ENCODE measurements around the gene TMEM175.

Gene TMEM175

GRCh38 chr4:921830-922331 is 10.4 kb upstream of the TMEM175 start:
- Histone ChIP-seq H3K9me3 (ENCODE audit: control insufficient read depth, insufficient read depth, low read length) (peaks cover 6% of the 10 kb centered on the region; the same call in 1 of the 2 replicates), H3K27ac (ENCODE audit: low read depth, low read length) (peak overlapping the region; percentile 69), H3K9me2 (replicated peaks; ENCODE audit: control insufficient read depth, low read length) (no peaks in the 10 kb centered on the region), H3K4me1 (ENCODE audit: control insufficient read depth, low read length) (peaks cover 44% of the 10 kb centered on the region), H3K79me2 (ENCODE audit: control insufficient read depth, low read length) (peaks cover 86% of the 10 kb centered on the region), H4K20me1 (ENCODE audit: control insufficient read depth, insufficient read depth, low read depth, low read length) (peaks cover 20% of the 10 kb centered on the region), H3K4me3 (ENCODE audit: low read length) (peak overlapping the region; percentile 50), H3K36me3 (ENCODE audit: control insufficient read depth, low read length) (peaks cover 3% of the 10 kb centered on the region; the same call in 1 of the 2 replicates), H3F3A (ENCODE audit: control insufficient read depth, insufficient read depth) (peaks cover 26% of the 10 kb centered on the region), H3K27me3 (ENCODE audit: control insufficient read depth, low read length) (no peaks in the 10 kb centered on the region), H3K4me2 (ENCODE audit: low read length) (peak overlapping the region; percentile 72)
- TF ChIP-seq CTCF (IDR thresholded peaks at IDR 0.05; ENCODE audit: low read depth, low read length, poor library complexity, severe bottlenecking) = no peak
- no peak for TF ChIP-seq EZH2phosphoT487 (IDR thresholded peaks at IDR 0.05; ENCODE audit: borderline replicate concordance, low read length)

- Histone ChIP-seq H3K4me3 (ENCODE audit: low read length) (no peak overlapping the region), H3K79me2 (ENCODE audit: control insufficient read depth, low read length) (peaks cover 81% of the 10 kb centered on the region), H3K9me3 (ENCODE audit: control insufficient read depth, insufficient read depth, low read length) (no peaks in the 10 kb centered on the region), H3F3A (ENCODE audit: control insufficient read depth, insufficient read depth) (peaks cover 26% of the 10 kb centered on the region), H3K36me3 (ENCODE audit: control insufficient read depth, low read length) (0 out of 2 replicates have a peak, but pooled peaks cover 3% of the 10 kb centered on the region), H4K20me1 (ENCODE audit: control insufficient read depth, insufficient read depth, low read depth, low read length) (peaks cover 21% of the 10 kb centered on the region), H3K4me1 (ENCODE audit: control insufficient read depth, low read length) (peaks cover 44% of the 10 kb centered on the region), H3K4me2 (ENCODE audit: low read length) (no peak overlapping the region), H3K27ac (ENCODE audit: low read depth, low read length) (no peak overlapping the region), H3K9me2 (replicated peaks; ENCODE audit: control insufficient read depth, low read length) (no peaks in the 10 kb centered on the region), H3K27me3 (ENCODE audit: control insufficient read depth, low read length) (no peaks in the 10 kb centered on the region)
- TF ChIP-seq EZH2phosphoT487 (IDR thresholded peaks at IDR 0.05; ENCODE audit: borderline replicate concordance, low read length) (no peak), CTCF (IDR thresholded peaks at IDR 0.05; ENCODE audit: low read depth, low read length, poor library complexity, severe bottlenecking) (no peak)
These were observed 7.9 kb upstream of the TMEM175 start for GRCh38 chr4:924107-925096.

- H3K36me3 ChIP-seq (ENCODE audit: control insufficient read depth, low read length) = 0 out of 2 replicates have a peak, but pooled peaks cover 3% of the 10 kb centered on the region
- H3K27me3 ChIP-seq (ENCODE audit: control insufficient read depth, low read length) = no peaks in the 10 kb centered on the region
- H4K20me1 ChIP-seq (ENCODE audit: control insufficient read depth, insufficient read depth, low read depth, low read length) = peaks cover 21% of the 10 kb centered on the region
- H3K9me2 ChIP-seq (replicated peaks; ENCODE audit: control insufficient read depth, low read length) = no peaks in the 10 kb centered on the region
- no peaks in the 10 kb centered on the region for H3K9me3 ChIP-seq (ENCODE audit: control insufficient read depth, insufficient read depth, low read length)
- peaks cover 29% of the 10 kb centered on the region for H3F3A ChIP-seq (ENCODE audit: control insufficient read depth, insufficient read depth)
- no peak overlapping the region for H3K27ac ChIP-seq (ENCODE audit: low read depth, low read length)
- TF ChIP-seq CTCF (IDR thresholded peaks at IDR 0.05; ENCODE audit: low read depth, low read length, poor library complexity, severe bottlenecking) (no peak), EZH2phosphoT487 (IDR thresholded peaks at IDR 0.05; ENCODE audit: borderline replicate concordance, low read length) (no peak)
- H3K4me3 ChIP-seq (ENCODE audit: low read length) = no peak overlapping the region
- peaks cover 50% of the 10 kb centered on the region for H3K4me1 ChIP-seq (ENCODE audit: control insufficient read depth, low read length)
- no peak overlapping the region for H3K4me2 ChIP-seq (ENCODE audit: low read length)
- H3K79me2 ChIP-seq (ENCODE audit: control insufficient read depth, low read length) = peaks cover 81% of the 10 kb centered on the region
These were observed 7.1 kb upstream of the TMEM175 start for GRCh38 chr4:925171-925570.
